IMR-90 (cell line): ENCODE measurements around the gene DNM3. TPM values are rescaled to one million over a fixed set of nuclear protein-coding genes. Genes with fewer than 3 reads are reported as not detected.
A peak's percentile ranks its signal among the peaks of the same experiment; 100 is the strongest.

Experiments
- ATAC-seq: fragments of 200-7000 bp; cut with Tn5 transposase; 2 replicates; pipeline ENCODE4 v1.9.1; 2020; ENCODE audit warnings: low read depth, mild to moderate bottlenecking, moderate library complexity
- BruUV-seq: library from RNA; stranded (reverse); fragments of 400-500 nt; replicated peaks from 2 replicates; lab custom pipeline; 2021; lab: Mats Ljungman, UMichigan
- CTCF ChIA-PET: fragments of 300-600 bp; formaldehyde crosslinking; extraction: SDS; loops from one replicate; lab custom pipeline; 2021; ENCODE audit warnings: antibody characterized with exemption; lab: Yijun Ruan, JAX
- POLR2A ChIA-PET: fragments of 300-600 bp; sonication (Branson Sonifier 250); formaldehyde crosslinking; loops from one replicate; lab custom pipeline; 2022; ENCODE audit warnings: antibody characterized with exemption; ENCODE audit not compliant: unreplicated experiment; lab: Charles Lee
- DNase-seq: peaks from one replicate; pipeline ENCODE4 v3.0.0; 2013
- H2AFZ ChIP-seq: replicated peaks from 2 replicates; pipeline ENCODE3; 2013; ENCODE audit warnings: low read length, mild to moderate bottlenecking; ENCODE audit not compliant: poor library complexity
- H2AK5ac ChIP-seq: 2 replicates; pipeline ENCODE4 v1.6.1; 2013; ENCODE audit warnings: low read depth, low read length, inconsistent platforms
- H2AK9ac ChIP-seq: replicated peaks from 2 replicates; pipeline ENCODE3; 2013; ENCODE audit warnings: mild to moderate bottlenecking, low read depth, low read length, moderate library complexity; ENCODE audit not compliant: poor library complexity
- H2BK120ac ChIP-seq: 2 replicates; pipeline ENCODE4 v1.6.1; 2013; ENCODE audit warnings: low read depth, low read length, inconsistent platforms
- H2BK15ac ChIP-seq: 3 replicates; pipeline ENCODE4 v1.6.1; 2013; ENCODE audit warnings: low read depth, low read length, inconsistent platforms
- H2BK20ac ChIP-seq: 2 replicates; pipeline ENCODE4 v1.6.1; 2013; ENCODE audit warnings: low read depth, mild to moderate bottlenecking, inconsistent platforms, low read length, moderate library complexity
- H2BK5ac ChIP-seq: 2 replicates; pipeline ENCODE4 v1.6.1; 2013; ENCODE audit warnings: mild to moderate bottlenecking, low read depth, low read length, inconsistent platforms; ENCODE audit not compliant: poor library complexity, severe bottlenecking
- H3K14ac ChIP-seq: replicated peaks from 2 replicates; pipeline ENCODE4 v1.6.1; 2013; ENCODE audit warnings: low read depth, low read length, inconsistent platforms
- H3K18ac ChIP-seq: 2 replicates; pipeline ENCODE4 v1.6.1; 2013; ENCODE audit warnings: low read depth, low read length, control low read depth
- H3K23ac ChIP-seq: 2 replicates; pipeline ENCODE4 v1.6.1; 2013; ENCODE audit warnings: low read depth, low read length, inconsistent platforms
- H3K27ac ChIP-seq: 2 replicates; pipeline ENCODE4 v1.5.1; 2013; ENCODE audit warnings: mild to moderate bottlenecking, control low read depth, low read length; ENCODE audit not compliant: insufficient read depth
- H3K27me3 ChIP-seq: 2 replicates; pipeline ENCODE4 v1.6.1; 2013; ENCODE audit warnings: low read length; ENCODE audit not compliant: control insufficient read depth, insufficient read depth
- H3K36me3 ChIP-seq: 2 replicates; pipeline ENCODE4 v1.6.1; 2013; ENCODE audit warnings: low read length, mixed read lengths; ENCODE audit not compliant: control insufficient read depth, insufficient read depth
- H3K4ac ChIP-seq: 2 replicates; pipeline ENCODE4 v1.6.1; 2013; ENCODE audit warnings: low read depth, low read length, inconsistent platforms
- H3K4me1 ChIP-seq: 2 replicates; pipeline ENCODE4 v1.6.1; 2013; ENCODE audit warnings: low read length, mixed read lengths; ENCODE audit not compliant: control insufficient read depth, insufficient read depth
- H3K4me2 ChIP-seq: 2 replicates; pipeline ENCODE4 v1.6.1; 2013; ENCODE audit warnings: low read depth, mild to moderate bottlenecking, control low read depth, low read length, moderate library complexity
- H3K4me3 ChIP-seq: 2 replicates; pipeline ENCODE4 v1.5.1; 2013; ENCODE audit warnings: low read depth, mild to moderate bottlenecking, control low read depth, low read length, moderate library complexity; ENCODE audit not compliant: insufficient read depth
- H3K56ac ChIP-seq: 2 replicates; pipeline ENCODE4 v1.6.1; 2013; ENCODE audit warnings: low read length, inconsistent platforms; ENCODE audit not compliant: insufficient read depth; ENCODE audit errors: extremely low read depth
- H3K79me1 ChIP-seq, 2 experiments: 2 replicates each; pipeline ENCODE4 v1.6.1; 2013; ENCODE audit warnings: low read length in 2 of 2, inconsistent platforms in 1 of 2, low read depth in 1 of 2
- H3K9ac ChIP-seq: 2 replicates; pipeline ENCODE4 v1.6.1; 2013; ENCODE audit warnings: low read depth, low read length, control low read depth
- H3K9me1 ChIP-seq: 2 replicates; pipeline ENCODE4 v1.6.1; 2013; ENCODE audit warnings: low read length, inconsistent platforms; ENCODE audit not compliant: insufficient read depth
- H3K9me3 ChIP-seq: 2 replicates; pipeline ENCODE4 v1.6.1; 2013; ENCODE audit warnings: low read length; ENCODE audit not compliant: control insufficient read depth, insufficient read depth
- H4K20me1 ChIP-seq: 2 replicates; pipeline ENCODE4 v1.6.1; 2013; ENCODE audit warnings: low read length, inconsistent platforms; ENCODE audit not compliant: insufficient read depth
- H4K5ac ChIP-seq: 2 replicates; pipeline ENCODE4 v1.6.1; 2013; ENCODE audit warnings: mild to moderate bottlenecking, low read depth, low read length, control low read depth
- H4K8ac ChIP-seq, 2 experiments: 2 replicates each; pipeline ENCODE4 v1.6.1; 2013; ENCODE audit warnings: low read depth in 2 of 2, low read length in 2 of 2, control low read depth in 1 of 2, inconsistent platforms in 1 of 2
- H4K91ac ChIP-seq: 2 replicates; pipeline ENCODE4 v1.6.1; 2013; ENCODE audit warnings: low read depth, low read length, inconsistent platforms; ENCODE audit not compliant: insufficient read depth
- BHLHE40 ChIP-seq: fragments of 150-350 bp; IDR thresholded peaks from 2 replicates; pipeline ENCODE4 v1.6.1; 2016; ENCODE audit warnings: mild to moderate bottlenecking, low read depth, low read length
- MXI1 ChIP-seq: IDR thresholded peaks from 2 replicates; pipeline ENCODE4 v1.6.1; 2012; ENCODE audit warnings: low read depth, mild to moderate bottlenecking, low read length, moderate library complexity, borderline replicate concordance
- WGBS, 2 experiments: methylation state at CpG; one replicate each; pipeline versions ENCODE4 v1.1.5 to v1.1.7; 2013; ENCODE audit warnings: missing lambda C conversion rate in 2 of 2; ENCODE audit not compliant: insufficient read length in 1 of 2; ENCODE audit errors: extremely low coverage in 2 of 2; 5-methylcytosine and 5-hydroxymethylcytosine counted together
- dilution Hi-C: fragments of 300-500 bp; cut with HindIII; formaldehyde crosslinking; loops from one replicate; pipeline ENCODE4 v1.14.3; 2018; ENCODE audit warnings: low sequenced_read_pairs; ENCODE audit not compliant: unreplicated experiment
- in situ Hi-C: fragments of 300-500 bp; cut with MboI; formaldehyde crosslinking; loops from 3 replicates; pipeline ENCODE4 v1.14.3; 2019; ENCODE audit warnings: low sequenced_read_pairs, inconsistent platforms, mixed read lengths
- intact Hi-C: fragments of 100-400 bp; cut with micrococcal nuclease; formaldehyde crosslinking; loops from 2 replicates; pipeline ENCODE4 v1.10.0; 2022
- polyA plus RNA-seq, 3 experiments: library from polyadenylated mRNA; depleted of rRNA; stranded (reverse); fragments of >200 nt; gene quantifications; 2 replicates each; pipeline ENCODE4 v1.2.3, GENCODE V29; 2012; ENCODE audit warnings: low replicate concordance in 1 of 3
- total RNA-seq: library from RNA; depleted of rRNA; stranded (reverse); fragments of >200 nt; gene quantifications from 2 replicates; pipeline ENCODE4 v1.2.3, GENCODE V29; 2012

Gene DNM3
- total and polyA plus RNA-seq, 2 of the 4 experiments (the other 2 are of a cell fraction) = 0.36 TPM

- POLR2A ChIA-PET = no interaction called here
These were observed 518.2 kb downstream of the DNM3 start for GRCh38 chr1:172359491-172359999.

More at GRCh38 chr1:172359491-172359999, 518.2 kb downstream of the DNM3 start:
- Histone ChIP-seq H3K4me3 (no peak overlapping the region), H3K56ac (no peak overlapping the region), H3K18ac (peak overlapping the region; percentile 16; the same call in 1 of the 2 replicates), H2BK20ac (no peak overlapping the region), H3K9me3 (no peaks in the 10 kb centered on the region), H2BK15ac (no peak overlapping the region), H3K79me1 (no peaks in the 10 kb centered on the region), H2AK9ac (no peak overlapping the region), H3K9me1 (peaks cover 3% of the 10 kb centered on the region; the same call in 1 of the 2 replicates), H4K91ac (no peak overlapping the region), H4K20me1 (no peaks in the 10 kb centered on the region; the same call in 1 of the 2 replicates), H4K5ac (no peak overlapping the region), H2AFZ (no peak overlapping the region), H3K4ac (no peak overlapping the region), H2AK5ac (no peak overlapping the region), H3K4me1 (peaks cover 10% of the 10 kb centered on the region), H2BK5ac (no peak overlapping the region), H3K14ac (no peak overlapping the region), H4K8ac (no peak overlapping the region), H3K27me3 (no peaks in the 10 kb centered on the region), H3K27ac (no peak overlapping the region), H3K4me2 (peak overlapping the region; percentile 77; the same call in 1 of the 2 replicates), H2BK120ac (no peak overlapping the region), H3K23ac (no peak overlapping the region), H3K9ac (no peak overlapping the region), H3K36me3 (no peaks in the 10 kb centered on the region)
- in situ Hi-C loops = no loop called here
- 0% methylated on average over 1 of the region's 3 CpGs; no CpG with 5 or more reads in 1 of the 2 experiments for WGBS, 2 experiments
- peak; percentile 54 for DNase-seq
- no peak for ATAC-seq
- CTCF ChIA-PET = interaction anchor here (0.5 to 2.1 kb wide), 4 partner anchors 17 to 217 kb away, joined by 3 to 8 read pairs (median 3); no protein-coding TSS in a partner anchor
- BruUV-seq = no TSS peak
- intact Hi-C loops = loop anchor here (2.0 kb wide), 2 partner anchors 21 to 215 kb away; no protein-coding TSS in a partner anchor
- TF ChIP-seq BHLHE40 (peak; percentile 50; the same call in 1 of the 2 replicates), MXI1 (no peak)
- dilution Hi-C loops = no loop called here
